Endodermal cell (in vitro differentiated cells): Measurements from ENCODE around the gene PDE4D. TPM values are rescaled to one million over a fixed set of nuclear protein-coding genes. Genes with fewer than 3 reads are reported as not detected.

Experiments used
- DNase-seq: peaks from one replicate; pipeline ENCODE4 v3.0.0-alpha.2; 2017
- H3K27ac ChIP-seq: 2 replicates; pipeline ENCODE4 v1.5.1; 2013; ENCODE audit warnings: mild to moderate bottlenecking, low read depth, low read length, moderate library complexity
- H3K27me3 ChIP-seq: 2 replicates; pipeline ENCODE4 v1.6.1; 2013; ENCODE audit warnings: mild to moderate bottlenecking, low read length, moderate library complexity; ENCODE audit not compliant: insufficient read depth, control insufficient read depth, poor library complexity, severe bottlenecking
- H3K36me3 ChIP-seq: 2 replicates; pipeline ENCODE4 v1.7.0; 2013; ENCODE audit warnings: mild to moderate bottlenecking, low read length, moderate library complexity; ENCODE audit not compliant: control insufficient read depth, insufficient read depth
- H3K4me1 ChIP-seq: one replicate; pipeline ENCODE4 v1.7.0; 2013; ENCODE audit warnings: low read length; ENCODE audit not compliant: control insufficient read depth, insufficient read depth
- H3K4me3 ChIP-seq: 2 replicates; pipeline ENCODE4 v1.5.1; 2013; ENCODE audit warnings: mild to moderate bottlenecking, low read length, moderate library complexity
- H3K9ac ChIP-seq: 2 replicates; pipeline ENCODE4 v1.6.1; 2013; ENCODE audit warnings: mild to moderate bottlenecking, low read length, moderate library complexity; ENCODE audit not compliant: poor library complexity, severe bottlenecking; ENCODE audit errors: extremely low read depth
- H3K9me3 ChIP-seq: 2 replicates; pipeline ENCODE4 v1.6.1; 2013; ENCODE audit warnings: mild to moderate bottlenecking, low read length, moderate library complexity; ENCODE audit not compliant: control insufficient read depth
- H3K27ac Mint-ChIP-seq: 2 replicates; pipeline ENCODE4 v1.8.0; 2020; ENCODE audit warnings: mixed read lengths
- H3K27me3 Mint-ChIP-seq: 2 replicates; pipeline ENCODE4 v1.8.0; 2021; ENCODE audit warnings: mild to moderate bottlenecking, mixed read lengths; ENCODE audit not compliant: insufficient read depth
- H3K36me3 Mint-ChIP-seq: 2 replicates; pipeline ENCODE4 v1.8.0; 2020; ENCODE audit warnings: low read depth, mixed read lengths
- H3K4me1 Mint-ChIP-seq: 2 replicates; pipeline ENCODE4 v1.8.0; 2020; ENCODE audit warnings: mixed read lengths
- H3K4me3 Mint-ChIP-seq: 2 replicates; pipeline ENCODE4 v1.8.0; 2020; ENCODE audit warnings: mild to moderate bottlenecking, moderate library complexity, mixed read lengths
- H3K9me3 Mint-ChIP-seq: 2 replicates; pipeline ENCODE4 v1.8.0; 2020; ENCODE audit warnings: mild to moderate bottlenecking, mixed read lengths
- WGBS, 2 experiments: methylation state at CpG; one replicate each; pipeline versions ENCODE4 v1.1.5 to v1.1.7; 2013; ENCODE audit warnings: missing lambda C conversion rate in 2 of 2, mixed read lengths in 1 of 2; ENCODE audit not compliant: insufficient coverage in 1 of 2, insufficient read length in 1 of 2; 5-methylcytosine and 5-hydroxymethylcytosine counted together
- total RNA-seq, 2 donors: library from RNA; stranded (reverse); fragmentation: NEBNext Ultra II Directional in 1 of 2; extraction: Animal tissue kit (Norgen Biotek cat#: 25700) in 1 of 2; gene quantifications; 2 replicates in 1 of 2; 3 replicates in 1 of 2; pipeline ENCODE4 v1.2.1, GENCODE V29; 2021
- TF ChIP-seq, protein P1 (sequence below): fragments of 200-600 bp; sonication (generic); conservative IDR thresholded peaks from 2 replicates; pipeline ENCODE4 v1.5.0; 2021; ENCODE audit warnings: antibody characterized with exemption, mild to moderate bottlenecking

The PDE4D gene
- total RNA-seq, 2 donors from 2014 or later, result 9.2 to 11.4 TPM

DNA sequence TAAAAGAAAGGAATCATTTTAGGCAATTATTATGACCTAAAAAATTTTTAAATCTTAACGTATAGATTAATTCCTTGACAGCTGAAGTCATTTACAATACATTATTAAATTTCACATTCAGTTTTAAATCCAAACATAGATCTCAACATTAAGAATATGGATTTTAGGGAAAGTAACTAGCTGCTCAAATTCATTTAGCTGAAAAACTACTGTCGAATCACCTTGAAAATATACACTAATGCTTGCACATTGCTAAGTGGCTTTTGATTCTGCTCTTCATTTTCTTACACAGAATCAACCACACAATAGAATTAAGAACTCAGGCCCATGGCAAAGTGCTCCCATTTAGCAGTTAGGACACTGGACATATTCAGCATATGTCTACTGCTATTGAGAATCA is 856.5 kb downstream of the PDE4D start:
- H3K4me1 ChIP-seq, result no peaks in the 10 kb centered on the region
- H3K9me3 ChIP-seq, result no peaks in the 10 kb centered on the region
- no peak overlapping the region for H3K4me3 ChIP-seq
- no peaks in the 10 kb centered on the region for H3K9me3 Mint-ChIP-seq
- H3K27ac Mint-ChIP-seq, result no peak overlapping the region
- H3K36me3 Mint-ChIP-seq, result no peaks in the 10 kb centered on the region
- TF ChIP-seq, protein P1, sequence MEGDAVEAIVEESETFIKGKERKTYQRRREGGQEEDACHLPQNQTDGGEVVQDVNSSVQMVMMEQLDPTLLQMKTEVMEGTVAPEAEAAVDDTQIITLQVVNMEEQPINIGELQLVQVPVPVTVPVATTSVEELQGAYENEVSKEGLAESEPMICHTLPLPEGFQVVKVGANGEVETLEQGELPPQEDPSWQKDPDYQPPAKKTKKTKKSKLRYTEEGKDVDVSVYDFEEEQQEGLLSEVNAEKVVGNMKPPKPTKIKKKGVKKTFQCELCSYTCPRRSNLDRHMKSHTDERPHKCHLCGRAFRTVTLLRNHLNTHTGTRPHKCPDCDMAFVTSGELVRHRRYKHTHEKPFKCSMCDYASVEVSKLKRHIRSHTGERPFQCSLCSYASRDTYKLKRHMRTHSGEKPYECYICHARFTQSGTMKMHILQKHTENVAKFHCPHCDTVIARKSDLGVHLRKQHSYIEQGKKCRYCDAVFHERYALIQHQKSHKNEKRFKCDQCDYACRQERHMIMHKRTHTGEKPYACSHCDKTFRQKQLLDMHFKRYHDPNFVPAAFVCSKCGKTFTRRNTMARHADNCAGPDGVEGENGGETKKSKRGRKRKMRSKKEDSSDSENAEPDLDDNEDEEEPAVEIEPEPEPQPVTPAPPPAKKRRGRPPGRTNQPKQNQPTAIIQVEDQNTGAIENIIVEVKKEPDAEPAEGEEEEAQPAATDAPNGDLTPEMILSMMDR, result no peak
- H3K27me3 ChIP-seq, result peaks cover 45% of the 10 kb centered on the region
- DNase-seq, result no peak
- 55 to 99% methylated on average over 1 to 2 of the region's 2 CpGs for WGBS, 2 experiments
- no peak overlapping the region for H3K27ac ChIP-seq
- peaks cover 42% of the 10 kb centered on the region for H3K27me3 Mint-ChIP-seq
- no peak overlapping the region for H3K9ac ChIP-seq
- no peak overlapping the region for H3K4me3 Mint-ChIP-seq
- H3K4me1 Mint-ChIP-seq, result peaks cover 6% of the 10 kb centered on the region
- H3K36me3 ChIP-seq, result no peaks in the 10 kb centered on the region

DNA sequence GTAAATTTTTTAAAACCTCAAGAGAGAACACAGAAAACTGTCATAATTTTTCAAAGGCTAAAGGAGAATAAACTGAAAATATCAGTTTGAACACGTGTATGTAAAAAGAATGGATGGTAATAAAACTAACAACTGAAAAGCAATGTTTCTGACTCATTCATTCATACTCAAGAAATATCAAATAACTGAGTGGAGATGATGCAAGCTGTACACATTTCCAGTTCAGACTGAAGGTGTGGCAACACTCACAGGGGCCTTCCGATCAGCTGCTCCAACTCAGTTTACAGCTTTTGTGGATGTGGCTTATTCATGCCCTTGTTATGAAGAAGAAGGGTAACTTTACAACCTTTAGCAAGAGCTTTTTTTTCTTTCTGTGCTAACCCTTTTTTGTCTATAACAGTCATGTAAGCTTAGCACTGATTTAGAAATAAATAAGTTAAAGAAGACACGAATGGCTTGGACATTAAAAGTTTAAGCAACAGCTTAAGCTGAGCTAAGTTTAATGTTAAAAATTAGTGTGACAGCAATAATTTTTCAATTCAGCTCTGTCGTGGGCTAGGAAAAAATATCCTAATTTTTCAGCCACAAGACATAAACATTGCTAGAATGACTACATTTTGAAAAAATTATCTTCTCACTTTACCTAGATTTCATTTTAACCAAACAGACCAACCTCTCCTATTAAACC is 857.1 kb downstream of the PDE4D start:
- no peak overlapping the region for H3K9ac ChIP-seq

DNA sequence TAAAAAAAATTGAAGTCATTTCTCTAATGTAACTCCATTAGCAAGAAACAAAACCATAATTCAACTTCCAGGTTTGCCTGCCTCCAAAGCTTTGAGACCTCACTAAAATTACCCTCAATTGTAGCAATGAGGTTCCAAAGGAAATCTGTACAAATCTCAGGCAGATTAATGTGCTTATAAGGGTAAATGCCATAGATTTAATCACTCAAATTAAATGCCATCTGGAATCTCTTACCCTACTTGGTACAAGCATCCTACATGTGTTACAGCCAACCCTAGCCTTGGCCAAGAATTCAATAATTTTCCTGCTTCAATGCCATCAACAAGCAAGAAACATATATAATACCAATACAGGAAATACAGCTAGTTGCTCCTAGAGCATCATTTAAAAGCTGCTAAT is 857.8 kb downstream of the PDE4D start:
- H3K4me3 Mint-ChIP-seq, result no peak overlapping the region
- no peaks in the 10 kb centered on the region for H3K9me3 Mint-ChIP-seq
- Histone ChIP-seq H3K9ac (no peak overlapping the region), H3K36me3 (no peaks in the 10 kb centered on the region), H3K4me1 (no peaks in the 10 kb centered on the region), H3K9me3 (no peaks in the 10 kb centered on the region), H3K27me3 (peaks cover 31% of the 10 kb centered on the region), H3K4me3 (no peak overlapping the region), H3K27ac (no peak overlapping the region)
- no peak overlapping the region for H3K27ac Mint-ChIP-seq
- no peaks in the 10 kb centered on the region for H3K36me3 Mint-ChIP-seq
- TF ChIP-seq, protein P1, result no peak
- peaks cover 30% of the 10 kb centered on the region for H3K27me3 Mint-ChIP-seq
- DNase-seq, result no peak
- peaks cover 4% of the 10 kb centered on the region for H3K4me1 Mint-ChIP-seq

More for the DNA sequence above, 857.1 kb downstream of the PDE4D start:
- no peak for DNase-seq
- TF ChIP-seq, protein P1, result no peak
- Histone ChIP-seq H3K4me3 (no peak overlapping the region), H3K27ac (no peak overlapping the region), H3K4me1 (no peaks in the 10 kb centered on the region), H3K36me3 (no peaks in the 10 kb centered on the region), H3K27me3 (peaks cover 38% of the 10 kb centered on the region), H3K9me3 (no peaks in the 10 kb centered on the region)
- Mint-ChIP-seq H3K27ac (no peak overlapping the region), H3K4me1 (peaks cover 6% of the 10 kb centered on the region), H3K36me3 (no peaks in the 10 kb centered on the region), H3K27me3 (peaks cover 36% of the 10 kb centered on the region), H3K9me3 (no peaks in the 10 kb centered on the region), H3K4me3 (no peak overlapping the region)
- 79 to 84% methylated on average over 2 to 4 of the region's 4 CpGs for WGBS, 2 experiments
